Measurements from ENCODE around the gene SAMD11.
"Not testable (repeated sequence)": the region's sequence is repeated elsewhere in the genome, so short reads cannot be mapped to it uniquely, and the experiment has no call there.

Gene SAMD11, protein sequence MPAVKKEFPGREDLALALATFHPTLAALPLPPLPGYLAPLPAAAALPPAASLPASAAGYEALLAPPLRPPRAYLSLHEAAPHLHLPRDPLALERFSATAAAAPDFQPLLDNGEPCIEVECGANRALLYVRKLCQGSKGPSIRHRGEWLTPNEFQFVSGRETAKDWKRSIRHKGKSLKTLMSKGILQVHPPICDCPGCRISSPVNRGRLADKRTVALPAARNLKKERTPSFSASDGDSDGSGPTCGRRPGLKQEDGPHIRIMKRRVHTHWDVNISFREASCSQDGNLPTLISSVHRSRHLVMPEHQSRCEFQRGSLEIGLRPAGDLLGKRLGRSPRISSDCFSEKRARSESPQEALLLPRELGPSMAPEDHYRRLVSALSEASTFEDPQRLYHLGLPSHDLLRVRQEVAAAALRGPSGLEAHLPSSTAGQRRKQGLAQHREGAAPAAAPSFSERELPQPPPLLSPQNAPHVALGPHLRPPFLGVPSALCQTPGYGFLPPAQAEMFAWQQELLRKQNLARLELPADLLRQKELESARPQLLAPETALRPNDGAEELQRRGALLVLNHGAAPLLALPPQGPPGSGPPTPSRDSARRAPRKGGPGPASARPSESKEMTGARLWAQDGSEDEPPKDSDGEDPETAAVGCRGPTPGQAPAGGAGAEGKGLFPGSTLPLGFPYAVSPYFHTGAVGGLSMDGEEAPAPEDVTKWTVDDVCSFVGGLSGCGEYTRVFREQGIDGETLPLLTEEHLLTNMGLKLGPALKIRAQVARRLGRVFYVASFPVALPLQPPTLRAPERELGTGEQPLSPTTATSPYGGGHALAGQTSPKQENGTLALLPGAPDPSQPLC

GRCh38 chr1:923131-923990 lies at the start of gene SAMD11:
Gene SAMD11 (plus strand): TSS chr1:923923. CDS start chr1:924432, 509 bp downstream.
- DNase-seq, result peak; percentile 35

DNA sequence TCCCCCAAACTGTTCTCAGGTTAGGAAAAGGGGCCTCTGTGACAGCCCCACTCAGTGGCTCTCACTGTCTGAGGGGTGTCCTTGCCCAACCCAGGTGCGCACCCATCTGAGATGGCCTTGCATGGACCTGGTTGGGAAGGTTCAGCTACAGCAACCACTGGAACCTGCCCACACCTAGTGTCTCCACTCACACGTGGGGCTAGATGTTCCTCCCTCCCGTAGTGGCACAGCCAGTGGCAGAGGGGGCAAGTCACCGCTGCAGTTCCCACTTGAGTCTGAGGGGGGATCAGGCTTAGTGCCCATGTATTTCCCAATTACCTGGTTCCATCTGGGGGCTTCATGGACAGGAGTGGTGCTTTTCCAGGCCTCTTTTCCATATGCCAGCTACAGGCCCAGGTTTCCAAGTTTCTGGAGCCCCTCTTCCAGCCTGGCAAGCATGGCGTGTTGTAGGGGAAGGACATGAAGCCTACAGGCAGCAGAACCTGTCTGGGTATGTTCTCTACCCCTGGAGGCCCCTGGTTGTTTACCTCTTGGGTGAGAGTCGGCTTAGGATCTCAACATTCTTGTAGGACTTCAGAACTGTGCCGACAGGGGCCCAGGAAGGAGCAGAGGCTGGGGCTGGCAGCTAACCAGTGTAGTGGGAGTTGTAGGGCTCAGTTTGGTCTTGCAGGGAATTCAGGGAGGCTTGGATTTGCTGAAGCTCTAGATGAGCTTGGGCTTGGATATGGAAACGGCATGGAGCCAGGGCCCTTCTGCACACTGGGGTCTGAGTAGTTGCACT lies 47.1 kb upstream of the SAMD11 start:
- DNase-seq, result not testable (repeated sequence)

DNA sequence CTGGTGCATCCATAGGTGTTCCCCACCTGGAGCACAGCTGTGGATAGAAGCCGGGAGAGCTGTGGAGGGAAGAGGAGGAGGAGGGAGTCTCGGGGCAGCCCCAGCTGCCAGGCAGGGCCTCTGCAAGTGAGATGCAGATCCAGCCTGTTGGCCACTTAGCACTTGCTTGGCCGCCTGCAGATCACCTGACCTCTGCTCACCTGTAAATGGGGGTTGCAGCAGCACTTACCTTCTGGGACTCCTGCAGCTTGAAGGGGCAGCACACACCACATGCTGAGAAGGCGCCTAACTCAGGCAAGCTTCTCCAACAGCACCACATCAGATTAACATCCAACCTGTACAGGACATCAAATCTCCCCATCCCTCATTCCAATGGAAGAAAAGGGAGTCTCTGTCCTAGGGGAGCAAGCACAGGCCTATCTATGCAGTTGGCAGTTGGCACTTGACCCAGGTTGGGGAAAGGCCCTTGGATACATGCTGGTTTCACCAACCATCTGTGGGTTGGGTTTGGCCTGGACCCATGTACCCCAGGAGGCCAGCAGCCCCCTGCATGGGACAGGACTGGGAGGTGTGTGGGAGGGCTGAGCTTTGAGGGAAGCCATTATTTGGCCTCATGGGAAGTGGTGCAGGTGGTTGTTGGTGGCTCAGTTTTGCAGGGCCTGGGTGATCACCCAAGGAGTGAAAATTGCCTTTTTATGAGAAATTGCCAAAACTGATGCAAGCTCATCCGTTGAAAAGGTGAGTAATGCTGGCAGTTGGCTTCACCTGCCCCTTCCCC lies 46.3 kb upstream of the SAMD11 start:
- DNase-seq, result not testable (repeated sequence)

GRCh38 chr1:880511-880910 lies 43.2 kb upstream of the SAMD11 start:
- DNase-seq, result not testable (repeated sequence)

DNA sequence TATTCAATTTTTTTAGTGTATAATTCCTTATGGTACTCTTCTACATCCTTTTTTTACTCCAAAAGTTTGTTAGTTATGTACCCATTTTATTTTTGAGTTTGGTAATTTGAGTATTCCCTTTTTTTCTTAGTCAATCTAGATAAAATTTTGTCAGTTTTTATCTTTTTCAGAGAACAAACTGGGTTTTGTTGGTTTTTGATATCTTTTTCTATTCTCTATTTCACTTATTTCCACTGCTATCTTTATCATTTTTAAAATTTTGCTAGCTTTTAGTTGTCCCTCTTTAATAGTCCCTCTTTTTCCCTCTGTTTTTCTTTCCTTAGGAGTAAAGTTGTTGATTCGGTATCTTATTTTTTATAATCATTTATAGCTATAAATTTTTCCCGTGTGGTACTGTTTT lies 42.8 kb upstream of the SAMD11 start:
- DNase-seq, result not testable (repeated sequence)

GRCh38 chr1:886311-886710 lies 37.4 kb upstream of the SAMD11 start:
- DNase-seq, result no peak

GRCh38 chr1:886760-887159 lies 37.0 kb upstream of the SAMD11 start:
- no peak for DNase-seq

GRCh38 chr1:888297-888696 lies 35.4 kb upstream of the SAMD11 start:
- no peak for DNase-seq

DNA sequence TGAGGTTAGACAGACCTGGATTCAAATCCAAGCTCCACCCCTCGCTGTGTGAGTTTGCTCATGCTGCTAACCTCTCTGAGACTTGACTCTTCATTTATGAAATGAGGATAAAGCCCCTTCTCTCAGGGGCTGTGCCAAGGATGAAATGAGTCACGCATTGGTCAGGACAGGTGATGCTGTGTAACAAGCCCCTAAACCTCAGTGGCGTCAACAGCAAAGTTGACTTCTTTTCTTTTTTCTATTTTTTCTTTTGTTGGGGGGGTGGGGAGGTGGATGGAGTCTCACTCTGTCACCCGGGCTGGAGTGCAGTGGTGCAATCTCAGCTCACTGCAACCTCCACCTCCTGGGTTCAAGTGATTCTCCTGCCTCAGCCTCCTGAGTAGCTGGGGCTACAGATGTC lies 33.9 kb upstream of the SAMD11 start:
- not testable (repeated sequence) for DNase-seq

GRCh38 chr1:890234-890633 lies 33.5 kb upstream of the SAMD11 start:
- DNase-seq, result not testable (repeated sequence)

DNA sequence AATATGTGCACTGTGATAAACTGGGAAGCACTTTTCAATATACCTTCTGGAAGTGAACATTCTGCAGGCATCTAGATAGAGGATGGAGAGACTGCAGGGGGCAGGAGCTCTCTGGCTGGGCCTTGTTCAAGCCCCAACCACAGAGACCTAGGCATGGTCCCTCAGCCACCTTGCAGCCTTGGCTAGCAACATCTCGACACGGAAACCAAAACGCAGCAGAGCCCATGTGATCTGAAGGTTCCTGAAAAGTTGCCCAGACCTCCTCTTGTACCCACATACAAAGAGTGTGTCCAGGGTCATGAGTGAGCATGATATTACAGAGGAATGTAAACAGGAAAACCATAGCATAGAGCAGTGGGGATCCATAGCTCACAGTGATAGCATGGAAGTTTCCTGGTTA lies 33.1 kb upstream of the SAMD11 start:
- no peak for DNase-seq

- no peak for DNase-seq
These were observed 26.5 kb upstream of the SAMD11 start for GRCh38 chr1:897226-897625.

DNA sequence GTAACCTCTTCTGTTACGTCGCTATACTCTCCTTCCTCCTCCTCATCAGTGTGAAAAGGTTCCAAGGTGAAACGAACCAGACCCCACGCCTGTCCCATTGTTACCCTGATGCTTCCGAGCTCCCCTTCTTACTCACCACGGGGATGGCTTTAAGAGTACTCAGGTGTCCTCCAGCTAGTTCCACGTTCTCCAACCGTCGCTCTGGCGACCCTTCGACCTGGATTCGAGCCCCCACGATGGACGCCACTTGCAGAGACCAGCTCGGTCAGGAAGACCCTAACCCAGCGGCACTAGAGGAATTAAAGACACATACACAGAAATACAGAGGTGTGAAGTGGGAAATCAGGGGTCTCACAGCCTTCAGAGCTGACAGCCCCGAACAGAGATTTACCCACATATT lies 25.8 kb upstream of the SAMD11 start:
- not testable (repeated sequence) for DNase-seq

GRCh38 chr1:899636-900317 lies 23.9 kb upstream of the SAMD11 start:
- DNase-seq, result no peak

DNA sequence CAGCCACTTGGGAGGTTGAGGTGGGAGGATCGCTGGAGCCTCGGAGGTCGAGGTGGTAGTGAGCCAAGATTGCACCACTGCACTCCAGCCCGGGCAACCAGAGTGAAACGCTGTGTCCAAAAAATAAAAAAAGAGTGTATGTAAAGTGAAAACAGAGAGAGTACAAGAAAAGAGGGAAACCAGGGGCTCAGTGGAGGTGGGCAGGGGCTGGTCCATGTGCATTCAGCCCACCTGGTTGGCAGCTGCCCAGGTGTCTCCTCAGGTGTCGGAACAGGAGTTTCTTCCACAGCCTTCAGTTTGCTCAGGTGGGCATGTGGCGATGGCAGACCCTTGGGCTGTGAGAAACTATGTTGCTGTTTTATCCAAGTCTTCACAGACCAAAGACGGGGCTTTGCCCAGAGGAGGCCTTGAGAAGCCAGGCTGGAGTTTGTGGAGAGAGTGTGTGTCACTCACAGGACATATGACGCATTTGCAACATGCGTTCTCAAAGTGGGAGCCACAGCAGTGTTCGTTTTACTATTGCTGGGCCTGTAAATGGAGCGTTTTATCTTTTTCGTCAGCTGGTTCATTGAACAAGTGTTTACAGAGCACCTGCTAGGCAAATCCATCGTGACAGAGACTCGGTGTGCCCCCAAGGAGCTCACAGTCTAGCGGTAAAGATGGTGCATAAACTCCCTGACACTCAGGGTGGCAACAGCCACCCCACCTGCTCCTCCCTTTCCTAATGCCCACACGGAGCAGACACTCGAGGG lies 22.4 kb upstream of the SAMD11 start:
- no peak for DNase-seq

GRCh38 chr1:902802-903201 lies 20.9 kb upstream of the SAMD11 start:
- no peak for DNase-seq

DNA sequence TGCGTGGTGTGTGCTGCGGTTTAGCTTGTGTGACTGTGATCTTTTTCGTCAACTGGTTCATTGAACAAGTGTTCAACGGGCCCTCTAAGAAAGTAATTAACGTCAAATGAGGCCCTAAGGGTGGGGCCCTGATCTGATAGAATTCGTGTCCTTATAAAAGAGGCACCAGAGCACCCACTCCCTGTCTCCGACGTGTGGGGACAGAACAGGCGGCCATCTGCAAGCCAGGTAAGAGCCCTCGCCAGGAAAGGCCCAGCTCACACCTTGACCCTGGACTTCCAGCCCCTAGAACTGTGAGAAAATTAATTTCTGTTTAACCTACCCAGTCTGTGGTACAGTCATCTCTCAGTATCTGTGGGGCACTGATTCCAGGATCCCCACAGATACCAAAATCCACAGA lies 20.4 kb upstream of the SAMD11 start:
- no peak for DNase-seq

GRCh38 chr1:903721-904271 lies 19.9 kb upstream of the SAMD11 start:
- no peak for DNase-seq

GRCh38 chr1:904310-904950 lies 19.3 kb upstream of the SAMD11 start:
- DNase-seq, result peak; percentile 70
